HG03045 (cell line): ENCODE measurements around the gene RNF145.

Source experiments
- ATAC-seq: cut with Tn5 transposase; IDR thresholded peaks from one replicate; pipeline ENCODE4 v1.9.1; 2021; ENCODE audit warnings: mild to moderate bottlenecking, moderate library complexity; ENCODE audit not compliant: unreplicated experiment

RNF145 gene

DNA sequence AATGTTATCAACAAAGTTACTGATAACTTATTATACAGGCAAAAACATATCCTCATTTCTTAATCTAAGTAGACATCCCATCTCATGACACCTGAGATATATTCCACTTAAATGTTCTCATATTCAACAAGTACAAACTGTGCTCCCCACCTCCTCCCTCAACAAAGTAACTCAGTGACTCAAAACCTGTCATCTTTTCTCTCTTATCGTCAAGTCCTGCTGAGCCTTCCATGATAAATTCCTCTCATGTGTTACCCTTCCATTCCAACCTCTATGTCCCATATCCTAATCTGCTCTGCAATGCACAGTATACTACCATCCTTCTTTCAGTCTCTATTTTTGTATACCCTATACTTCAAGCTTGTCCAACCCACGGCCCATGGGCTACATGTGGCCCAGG, 13.6 kb downstream of the RNF145 start:
- no peak for ATAC-seq

DNA sequence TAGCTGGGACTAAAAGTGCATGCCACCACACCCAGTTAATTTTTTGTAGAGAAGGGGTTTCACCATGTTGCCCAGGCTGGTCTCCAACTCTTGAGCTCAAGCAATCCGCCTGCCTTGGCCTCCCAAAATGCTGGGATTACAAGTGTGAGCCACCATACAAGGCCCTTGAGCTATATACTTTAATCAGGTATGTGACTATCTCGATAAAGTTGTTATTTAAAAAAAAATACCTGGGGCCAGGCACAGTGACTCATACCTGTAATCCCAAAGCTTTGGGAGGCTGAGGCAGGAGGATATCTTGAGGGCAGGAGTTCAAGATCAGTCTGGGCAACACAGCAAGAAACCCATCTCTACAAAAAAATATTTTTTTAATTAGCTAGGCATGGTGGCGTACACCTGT, 19.2 kb downstream of the RNF145 start:
- no peak for ATAC-seq

DNA sequence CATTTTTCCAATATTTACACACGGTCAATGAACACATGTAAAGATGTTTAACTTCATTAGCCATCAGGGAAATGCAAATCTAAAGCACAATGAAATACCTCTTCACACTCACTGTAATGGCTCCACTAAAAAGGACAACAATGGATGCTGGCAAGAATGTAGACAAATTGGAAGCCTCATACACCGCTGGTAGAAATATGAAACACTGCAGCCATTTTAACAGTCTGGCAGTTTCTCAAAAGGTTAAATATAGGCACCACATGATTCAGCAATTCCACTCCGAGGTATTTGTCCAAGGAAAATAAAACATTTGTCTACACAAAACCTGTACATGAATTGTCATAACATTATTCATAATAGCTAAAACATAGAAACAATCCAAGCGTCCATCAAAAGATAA, 20.0 kb downstream of the RNF145 start:
- ATAC-seq, result no peak

DNA sequence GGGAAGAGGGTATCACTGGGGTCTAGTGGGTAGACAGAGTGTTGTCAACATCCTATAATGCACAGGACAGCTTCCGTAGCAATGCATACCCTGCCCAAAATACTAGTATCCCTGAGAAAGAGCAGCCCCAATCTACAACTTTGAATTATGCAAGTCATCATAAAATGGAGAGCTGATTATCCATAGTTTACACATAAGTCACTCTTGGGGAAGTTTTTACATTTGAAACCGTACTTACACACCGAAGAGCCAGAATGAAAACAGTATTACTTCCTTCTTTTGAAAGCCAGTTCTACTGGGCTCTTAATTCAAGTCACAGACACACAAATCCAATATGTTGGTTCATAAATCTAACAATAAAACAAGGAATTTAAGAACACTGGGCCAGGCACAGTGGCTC, 21.6 kb downstream of the RNF145 start:
- no peak for ATAC-seq

DNA sequence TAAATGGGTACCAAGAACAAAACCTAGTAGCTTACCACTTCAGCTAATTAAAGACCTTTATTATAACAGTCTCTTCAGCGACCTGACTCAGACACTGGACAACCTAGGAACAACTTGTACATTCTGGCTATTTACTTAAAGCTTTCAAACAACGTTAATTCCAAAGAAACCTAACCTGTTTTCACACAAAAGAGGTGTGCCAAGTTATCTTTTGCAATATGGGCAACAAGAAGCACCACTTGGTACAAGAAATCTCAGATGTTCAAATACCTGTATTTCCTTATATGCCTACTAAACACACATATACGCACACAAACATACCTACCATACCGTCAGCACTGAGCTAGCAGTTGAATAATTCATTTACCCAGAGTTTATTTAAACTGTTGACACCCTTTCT, 23.0 kb downstream of the RNF145 start:
- ATAC-seq, result no peak

DNA sequence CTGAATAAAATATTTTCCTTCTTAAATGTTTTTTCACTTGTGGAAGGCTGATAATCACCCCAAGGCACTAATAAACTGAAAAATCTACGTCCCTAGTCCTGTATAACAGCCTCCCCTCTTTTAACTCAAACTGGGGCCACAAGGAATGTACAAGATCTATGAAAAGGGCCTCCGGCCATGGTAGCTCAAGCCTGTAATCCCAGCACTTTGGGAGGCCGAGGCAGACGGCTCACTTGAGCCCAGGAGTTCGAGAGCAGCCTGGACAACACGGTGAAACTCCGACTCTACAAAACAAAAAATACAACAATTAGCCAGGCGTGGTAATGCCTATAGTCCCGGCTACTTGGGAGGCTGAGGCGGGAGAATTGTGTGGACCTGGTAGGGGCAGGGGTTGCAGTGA, 23.6 kb downstream of the RNF145 start:
- no peak for ATAC-seq

DNA sequence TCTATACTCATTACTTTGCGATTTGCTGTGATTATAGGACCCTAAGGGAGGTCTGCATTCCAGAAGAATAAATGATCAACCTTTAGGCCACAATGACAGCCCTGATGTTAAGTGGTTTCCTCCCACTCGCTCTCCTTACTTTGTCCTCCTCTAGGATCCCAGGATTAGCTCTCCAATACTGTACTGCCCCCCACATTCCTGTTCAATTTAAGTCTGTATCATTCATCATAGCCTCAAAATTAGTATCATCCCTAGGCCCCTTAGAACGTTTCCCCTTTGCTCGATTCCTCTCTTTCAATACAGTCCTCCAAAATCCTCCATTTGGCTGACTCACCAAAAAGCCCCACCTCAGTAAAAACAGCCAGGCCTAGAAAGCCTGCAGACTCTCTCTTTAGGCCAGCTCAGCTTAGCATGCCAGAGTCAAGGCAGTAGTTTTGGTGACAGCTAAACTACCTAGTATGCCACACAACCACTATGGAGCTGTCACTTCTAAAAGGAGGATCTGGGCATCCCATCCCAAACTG, 24.4 kb downstream of the RNF145 start:
- ATAC-seq, result peak; percentile 54

DNA sequence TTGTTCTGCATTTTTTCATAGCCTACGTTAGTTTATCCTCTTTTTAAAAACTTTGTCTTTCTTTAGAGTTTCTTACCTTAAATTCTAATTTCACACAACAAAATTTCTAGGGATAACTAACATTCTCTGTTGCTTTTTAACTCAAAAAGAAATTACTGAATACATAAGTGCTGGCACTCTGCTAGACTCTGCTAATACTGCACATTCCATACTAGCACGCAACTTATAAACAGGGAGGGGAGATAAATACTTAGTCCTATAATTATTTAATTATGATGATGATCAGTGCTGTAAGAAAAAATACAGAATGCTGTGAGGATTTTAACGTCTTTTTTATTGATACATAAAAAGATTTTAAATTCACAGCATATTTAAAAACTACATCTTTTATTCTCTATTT, 25.1 kb downstream of the RNF145 start:
- ATAC-seq, result no peak

DNA sequence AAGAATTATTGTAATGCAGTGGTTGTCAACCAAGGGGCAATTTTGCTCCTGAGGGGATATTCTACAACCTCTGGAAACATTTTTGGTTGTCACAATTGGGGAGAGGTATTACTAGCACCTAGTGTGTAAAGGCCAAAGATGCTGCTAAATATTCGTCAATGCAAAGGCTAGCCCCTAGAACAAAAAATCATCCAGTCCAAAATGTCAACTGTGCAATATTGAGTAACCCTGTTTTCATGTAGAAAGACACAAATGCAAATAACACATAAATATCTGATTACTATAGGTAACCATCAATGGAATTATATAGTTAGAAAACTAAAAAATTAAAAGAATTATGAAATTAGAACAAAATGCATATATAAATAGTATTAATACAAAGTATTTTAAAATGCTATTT, 26.1 kb downstream of the RNF145 start:
- no peak for ATAC-seq

DNA sequence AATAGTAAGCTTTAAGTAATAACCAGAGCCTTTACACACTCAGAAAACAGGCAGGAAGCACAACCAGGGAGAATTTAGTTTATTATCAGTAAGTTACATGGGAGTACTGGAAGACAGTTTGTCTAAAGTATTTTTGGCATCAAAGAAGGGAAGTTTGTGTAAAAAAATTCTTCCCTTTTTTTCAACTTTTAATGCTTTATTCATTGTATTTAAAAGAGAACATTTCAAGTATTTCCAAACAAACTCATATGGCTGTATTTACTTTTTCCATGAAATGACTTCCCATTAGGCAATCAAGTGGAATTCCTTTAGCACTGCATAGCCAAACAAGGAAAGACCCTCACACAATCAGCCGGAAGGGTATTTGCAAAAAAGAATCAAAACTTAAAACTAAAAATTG, 26.7 kb downstream of the RNF145 start:
- no peak for ATAC-seq

DNA sequence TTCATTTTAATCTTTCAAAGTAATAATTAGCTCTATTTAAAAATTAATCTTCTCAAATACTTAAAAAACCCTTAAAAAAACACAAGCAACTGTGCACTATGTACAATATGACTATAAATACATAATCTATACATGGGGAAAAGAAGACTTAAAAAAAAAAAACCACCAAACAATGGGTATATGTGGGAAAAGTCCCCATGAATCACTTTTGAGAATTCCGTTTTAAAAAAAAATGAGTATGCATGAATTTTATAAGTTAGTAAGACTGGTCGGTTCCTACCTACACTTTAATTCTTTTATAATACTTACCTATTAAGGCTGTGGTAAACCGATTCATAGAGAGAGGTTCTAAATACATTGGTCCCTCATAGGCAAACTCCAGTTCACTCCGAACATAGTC, 27.7 kb downstream of the RNF145 start:
- ATAC-seq, result no peak

DNA sequence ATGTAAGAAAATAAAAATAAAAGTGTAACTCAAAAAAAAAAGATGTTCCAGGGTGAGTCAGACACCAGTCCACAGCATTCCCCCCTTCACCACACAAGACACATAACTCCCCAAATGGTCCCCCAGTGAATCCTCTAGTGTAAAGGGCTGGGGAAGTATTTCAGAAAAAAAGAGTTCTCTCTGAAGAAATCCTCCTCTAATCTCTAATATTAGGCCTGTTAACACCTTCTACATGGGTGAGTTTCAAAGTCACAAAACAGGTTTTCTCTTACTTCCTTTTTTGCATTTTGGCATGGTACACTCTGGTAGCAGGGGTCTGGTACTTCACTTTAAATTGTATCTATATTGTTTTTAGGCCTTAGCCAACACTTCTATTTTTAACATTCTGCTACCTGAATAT, 28.2 kb downstream of the RNF145 start:
- no peak for ATAC-seq

DNA sequence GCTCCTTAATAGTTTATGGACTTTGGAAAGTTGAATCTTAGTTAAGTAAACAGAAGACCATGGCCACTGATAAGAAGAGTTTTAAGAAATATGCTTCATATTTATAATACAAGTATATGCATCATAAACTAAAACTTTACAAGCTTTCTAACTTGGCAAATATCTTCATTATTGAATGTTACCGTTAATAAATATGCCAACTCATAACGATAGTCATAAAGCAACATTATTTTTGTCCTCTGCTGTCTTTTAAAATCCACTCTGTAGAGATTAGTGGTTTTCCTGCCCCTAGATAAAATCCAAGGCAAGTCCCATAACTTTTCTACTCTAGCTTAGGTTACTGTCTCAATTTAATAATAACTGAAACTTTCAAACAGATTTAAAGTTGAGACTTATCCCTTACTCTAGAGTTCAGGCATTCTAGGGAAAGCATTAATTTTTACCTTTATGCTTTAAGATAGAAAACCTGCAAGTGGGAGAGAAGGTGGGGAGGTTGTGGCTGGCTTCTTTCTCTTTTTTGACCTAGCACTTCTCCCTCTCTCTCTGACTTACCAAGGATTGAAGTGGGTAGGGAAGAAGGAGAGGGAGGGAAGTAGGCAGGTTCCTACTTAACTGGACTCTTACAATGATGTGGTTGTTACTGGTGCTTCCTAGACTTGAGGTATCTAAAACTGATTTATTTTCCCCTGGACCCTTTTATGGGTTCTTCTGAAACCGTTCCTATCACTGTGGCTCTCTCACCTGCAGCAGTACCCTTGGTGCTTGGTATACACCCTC, 29.6 kb downstream of the RNF145 start:
- no peak for ATAC-seq

DNA sequence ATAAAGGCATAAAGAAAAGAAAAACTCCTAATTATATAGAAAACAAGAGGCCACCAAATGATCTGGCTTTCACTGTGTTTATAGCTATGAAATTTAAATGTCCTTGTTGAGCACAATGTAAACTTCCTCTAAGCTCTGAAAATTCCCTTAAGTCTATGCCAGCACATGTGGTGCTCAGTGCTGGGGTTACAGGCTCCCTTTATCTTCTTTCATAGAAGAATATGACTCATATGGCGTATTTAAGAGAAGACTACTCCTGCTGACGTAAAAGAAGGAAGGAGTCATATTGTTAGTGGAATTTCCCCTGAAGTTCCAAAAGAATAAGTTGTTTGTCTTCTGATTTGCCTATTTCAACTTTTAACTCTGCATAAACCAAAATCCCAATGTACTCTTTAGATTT, 30.4 kb downstream of the RNF145 start:
- peak; percentile 78 for ATAC-seq

DNA sequence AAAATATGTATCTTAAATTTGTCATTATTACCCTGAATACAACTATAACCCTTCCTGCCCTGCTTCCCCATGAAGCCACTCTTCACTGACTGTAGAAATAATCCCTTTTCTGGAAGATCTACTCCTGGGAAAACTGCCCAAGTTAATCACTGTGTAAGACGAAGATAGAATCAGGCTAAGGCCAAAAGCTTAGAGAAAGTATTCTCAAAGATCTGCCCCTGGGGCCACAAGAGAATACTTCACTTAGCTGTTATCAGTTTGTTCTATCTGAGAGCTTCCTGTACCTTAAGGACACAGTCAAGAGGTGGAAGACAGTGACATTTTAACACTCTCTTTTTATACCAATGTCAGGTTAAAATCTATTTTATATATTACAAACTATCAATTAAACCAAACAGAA, 33.8 kb downstream of the RNF145 start:
- ATAC-seq, result no peak

DNA sequence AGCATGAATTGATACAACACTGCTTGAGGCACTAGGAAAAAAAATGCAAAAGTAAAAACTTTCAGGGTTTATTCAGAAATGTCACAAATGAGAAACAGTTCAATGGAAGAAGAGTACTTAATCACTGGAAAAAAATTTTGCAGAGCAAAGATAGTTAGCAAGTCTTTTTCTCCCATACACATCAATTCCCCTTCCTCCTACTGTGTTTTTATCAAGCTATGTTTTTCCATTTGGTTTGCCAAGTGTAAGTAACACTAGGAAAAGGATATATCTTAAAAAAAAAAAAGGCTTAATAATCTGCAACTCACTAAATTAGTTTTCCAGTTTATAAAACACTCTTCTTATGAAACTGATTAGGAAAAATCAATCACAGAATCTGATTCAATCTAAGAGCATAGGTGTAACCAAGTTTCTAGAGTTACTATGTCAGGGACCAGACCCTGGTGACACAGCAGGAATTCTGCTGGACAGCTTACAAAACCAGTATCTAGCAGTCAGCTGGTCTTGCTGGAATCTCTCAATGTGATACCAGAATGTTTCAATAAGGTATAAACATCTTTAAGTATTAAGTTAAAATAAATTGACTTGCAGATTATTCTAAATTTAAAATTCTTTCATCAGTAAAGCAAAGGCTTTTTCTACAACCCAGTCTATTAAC, 34.7 kb downstream of the RNF145 start:
- no peak for ATAC-seq

DNA sequence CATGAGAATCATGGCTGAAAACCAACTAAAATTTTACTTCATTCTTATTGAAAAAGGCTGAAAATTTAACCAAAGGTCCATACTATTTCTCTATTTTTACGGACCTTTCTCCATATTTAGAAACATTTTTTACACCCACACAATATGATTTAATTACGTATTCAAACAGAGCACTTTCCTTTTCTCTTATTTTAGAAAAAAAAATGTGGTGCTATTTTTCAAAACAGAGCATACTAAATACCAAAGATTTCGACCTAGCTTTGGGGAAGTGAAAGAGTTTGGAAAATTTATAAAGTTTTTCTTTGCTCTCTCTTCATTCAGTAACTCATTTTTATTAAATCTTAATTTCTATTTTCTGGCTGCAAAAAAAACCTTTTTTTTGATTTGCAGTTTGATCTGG, 38.1 kb downstream of the RNF145 start:
- no peak for ATAC-seq

DNA sequence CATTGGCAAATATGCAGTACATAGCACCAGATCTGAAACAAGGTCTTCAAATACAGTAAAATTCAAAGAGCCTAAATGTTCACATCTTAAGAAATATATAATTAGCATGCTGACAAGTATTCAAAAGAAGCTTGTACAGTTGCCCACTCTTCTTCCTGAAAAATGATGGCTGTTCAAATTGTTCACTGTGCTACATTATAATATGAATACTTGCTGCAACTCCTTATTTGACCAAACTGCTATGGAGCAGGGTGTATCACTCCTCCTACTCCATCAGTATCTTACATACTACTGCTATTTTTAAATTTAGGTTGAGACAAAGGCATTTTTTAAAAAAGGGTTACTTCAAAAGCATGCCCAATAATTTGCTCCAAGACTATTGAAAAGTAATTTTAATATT, 39.3 kb downstream of the RNF145 start:
- ATAC-seq, result no peak

DNA sequence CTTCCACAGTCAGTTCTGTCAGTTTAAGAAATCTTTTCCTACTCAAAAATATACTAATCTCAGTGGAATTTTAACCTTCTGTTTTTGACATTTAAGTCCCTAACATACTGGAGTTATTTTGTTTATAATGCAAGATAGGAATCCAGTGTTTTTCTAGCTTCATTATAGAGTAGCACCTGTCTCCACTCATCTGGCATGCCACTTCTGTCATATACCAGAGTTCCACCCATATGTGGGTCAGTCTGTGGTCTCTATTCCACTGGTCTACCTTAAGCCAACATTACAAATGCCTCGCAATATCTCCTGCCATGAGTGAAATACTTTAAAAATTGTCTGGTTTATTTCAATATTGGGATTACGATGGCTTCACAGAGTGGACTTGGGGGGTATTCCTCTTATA, 42.9 kb downstream of the RNF145 start:
- ATAC-seq, result no peak

DNA sequence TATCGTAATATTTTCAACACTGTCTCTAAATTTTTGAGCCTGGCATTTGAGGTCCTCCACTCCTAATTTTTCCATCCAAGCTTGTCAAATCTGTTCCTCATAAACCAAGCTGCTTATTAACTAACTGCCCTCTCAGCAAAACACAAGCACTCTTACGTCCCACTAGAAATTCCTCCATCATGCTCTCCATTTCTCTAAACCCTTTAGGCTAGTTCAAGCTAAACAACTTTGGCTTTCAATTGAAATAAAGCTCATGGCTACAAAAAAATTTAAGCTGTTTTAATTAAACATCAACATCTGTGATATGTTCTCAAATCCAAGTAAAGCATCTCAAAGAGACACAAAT, 45.7 kb downstream of the RNF145 start:
- ATAC-seq, result no peak

DNA sequence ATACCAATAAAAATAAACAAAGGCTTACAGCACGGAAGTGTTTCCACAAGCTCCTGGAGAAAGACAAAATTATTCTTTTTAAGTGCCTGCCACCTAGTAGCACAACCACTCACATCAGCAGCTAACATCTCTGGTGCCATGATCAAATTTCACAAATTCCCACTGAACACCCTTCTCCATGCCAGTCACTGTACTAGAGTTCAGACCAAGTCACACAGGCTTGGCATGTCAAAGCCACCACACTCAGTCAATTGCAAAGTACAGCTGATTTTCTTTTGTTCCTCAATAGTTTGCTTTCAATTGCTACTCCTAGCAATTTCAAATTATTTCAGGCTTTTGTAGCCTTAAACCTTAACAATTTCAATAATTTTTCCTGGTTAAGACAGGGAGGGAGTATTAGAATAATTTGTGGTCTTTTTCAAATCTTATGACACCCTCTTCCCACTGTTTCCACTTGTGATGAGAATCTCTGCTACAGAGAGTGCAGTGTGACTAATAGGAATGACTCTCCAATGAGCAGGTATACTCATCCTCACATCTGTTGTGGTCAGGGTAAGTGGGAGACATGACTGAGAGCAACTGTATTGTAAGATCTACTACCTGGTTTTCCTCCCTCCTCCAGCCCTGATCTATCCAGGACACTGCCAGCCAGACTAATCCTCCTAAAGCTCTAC, 46.2 kb downstream of the RNF145 start:
- ATAC-seq, result no peak
